HG02981 (cell line): ENCODE measurements around the gene KCNMA1.
"Not testable (repeated sequence)": the region's sequence is repeated elsewhere in the genome, so short reads cannot be mapped to it uniquely, and the experiment has no call there.

Source experiments
- ATAC-seq: cut with Tn5 transposase; IDR thresholded peaks from one replicate; pipeline ENCODE4 v1.9.1; 2021; ENCODE audit warnings: mild to moderate bottlenecking, moderate library complexity; ENCODE audit not compliant: unreplicated experiment

Gene KCNMA1

GRCh38 chr10:77357185-77357584, 280.4 kb downstream of the KCNMA1 start:
- ATAC-seq, result no peak

GRCh38 chr10:77355844-77356243, 281.8 kb downstream of the KCNMA1 start:
- no peak for ATAC-seq

GRCh38 chr10:77351386-77351785, 286.2 kb downstream of the KCNMA1 start:
- ATAC-seq, result no peak

GRCh38 chr10:77350711-77351119, 286.9 kb downstream of the KCNMA1 start:
- ATAC-seq, result no peak

- ATAC-seq, result no peak
Measured at GRCh38 chr10:77350134-77350533, 287.5 kb downstream of the KCNMA1 start.

- ATAC-seq, result no peak
Measured at GRCh38 chr10:77349226-77349625, 288.4 kb downstream of the KCNMA1 start.

- no peak for ATAC-seq
Measured at GRCh38 chr10:77348751-77349150, 288.9 kb downstream of the KCNMA1 start.

- ATAC-seq, result no peak
Measured at GRCh38 chr10:77348082-77348481, 289.5 kb downstream of the KCNMA1 start.

GRCh38 chr10:77347052-77347451, 290.6 kb downstream of the KCNMA1 start:
- no peak for ATAC-seq

GRCh38 chr10:77341055-77341454, 296.6 kb downstream of the KCNMA1 start:
- no peak for ATAC-seq

GRCh38 chr10:77339872-77340271, 297.7 kb downstream of the KCNMA1 start:
- not testable (repeated sequence) for ATAC-seq

- no peak for ATAC-seq
Measured at GRCh38 chr10:77339166-77339565, 298.4 kb downstream of the KCNMA1 start.

GRCh38 chr10:77338143-77338542, 299.5 kb downstream of the KCNMA1 start:
- ATAC-seq, result no peak

GRCh38 chr10:77334501-77334900, 303.1 kb downstream of the KCNMA1 start:
- ATAC-seq, result no peak

- ATAC-seq, result no peak
Measured at GRCh38 chr10:77333610-77334340, 303.8 kb downstream of the KCNMA1 start.

- ATAC-seq, result no peak
Measured at GRCh38 chr10:77332256-77332655, 305.4 kb downstream of the KCNMA1 start.

GRCh38 chr10:77328272-77328816, 309.3 kb downstream of the KCNMA1 start:
- no peak for ATAC-seq

GRCh38 chr10:77325233-77325537, 312.4 kb downstream of the KCNMA1 start:
- ATAC-seq, result no peak

- no peak for ATAC-seq
Measured at GRCh38 chr10:77321838-77322237, 315.8 kb downstream of the KCNMA1 start.

- no peak for ATAC-seq
Measured at GRCh38 chr10:77320971-77321471, 316.6 kb downstream of the KCNMA1 start.

- no peak for ATAC-seq
Measured at GRCh38 chr10:77319557-77319956, 318.1 kb downstream of the KCNMA1 start.

- ATAC-seq, result no peak
Measured at GRCh38 chr10:77318739-77319138, 318.9 kb downstream of the KCNMA1 start.

GRCh38 chr10:77317221-77317620, 320.4 kb downstream of the KCNMA1 start:
- no peak for ATAC-seq
